Caco-2 (cell line): ENCODE measurements around the gene CACNA2D1. TPM values are rescaled to one million over a fixed set of nuclear protein-coding genes. Genes with fewer than 3 reads are reported as not detected.

ENCODE experiments used
- BruUV-seq: library from RNA; stranded (reverse); fragments of 400-500 nt; replicated peaks from 2 replicates; lab custom pipeline; 2021; lab: Mats Ljungman, UMichigan
- CTCF ChIA-PET: fragments of 300-600 bp; sonication (Branson Sonifier 250); formaldehyde crosslinking; loops from one replicate; lab custom pipeline; 2022; ENCODE audit warnings: antibody characterized with exemption; lab: Charles Lee
- POLR2A ChIA-PET: fragments of 300-600 bp; sonication (Branson Sonifier 250); formaldehyde crosslinking; loops from one replicate; lab custom pipeline; 2022; ENCODE audit warnings: antibody characterized with exemption; lab: Charles Lee
- DNase-seq, 2 experiments: peaks; one replicate each; pipeline versions ENCODE4 v3.0.0 to v3.0.0-alpha.2; 2020 to 2022
- H3K27me3 ChIP-seq: replicated peaks from 2 replicates; pipeline ENCODE4 v1.6.0; 2011; ENCODE audit warnings: low read length; ENCODE audit not compliant: control insufficient read depth, insufficient read depth
- H3K36me3 ChIP-seq: 2 replicates; pipeline ENCODE4 v1.5.1; 2011; ENCODE audit warnings: low read length; ENCODE audit not compliant: control insufficient read depth, insufficient read depth
- H3K4me1 ChIP-seq: fragments of 250-450 bp; sonication (Bioruptor Pico); 2 replicates; pipeline ENCODE4 v1.5.1; 2020; ENCODE audit warnings: mild to moderate bottlenecking
- H3K4me3 ChIP-seq: 2 replicates; pipeline ENCODE4 v1.5.1; 2011; ENCODE audit warnings: low read depth, mild to moderate bottlenecking, control low read depth, low read length
- H3K9me3 ChIP-seq: fragments of 250-450 bp; sonication (Bioruptor Pico); 2 replicates; pipeline ENCODE4 v1.5.1; 2020; ENCODE audit warnings: mild to moderate bottlenecking, moderate library complexity
- H3K27ac Mint-ChIP-seq: one replicate; pipeline ENCODE4 v1.8.0; 2022; ENCODE audit warnings: mixed read lengths; ENCODE audit not compliant: unreplicated experiment
- H3K27me3 Mint-ChIP-seq: one replicate; pipeline ENCODE4 v1.8.0; 2022; ENCODE audit warnings: mixed read lengths; ENCODE audit not compliant: insufficient read depth, unreplicated experiment
- H3K36me3 Mint-ChIP-seq: one replicate; pipeline ENCODE4 v1.8.0; 2022; ENCODE audit warnings: mild to moderate bottlenecking, mixed read lengths; ENCODE audit not compliant: insufficient read depth, unreplicated experiment
- H3K4me1 Mint-ChIP-seq: one replicate; pipeline ENCODE4 v1.8.0; 2022; ENCODE audit warnings: low read depth, mixed read lengths; ENCODE audit not compliant: unreplicated experiment
- H3K4me3 Mint-ChIP-seq: one replicate; pipeline ENCODE4 v1.8.0; 2022; ENCODE audit warnings: mild to moderate bottlenecking, moderate library complexity, mixed read lengths; ENCODE audit not compliant: unreplicated experiment
- H3K9me3 Mint-ChIP-seq: one replicate; pipeline ENCODE4 v1.8.0; 2022; ENCODE audit warnings: mixed read lengths; ENCODE audit not compliant: unreplicated experiment
- intact Hi-C: fragments of 100-400 bp; cut with micrococcal nuclease; formaldehyde crosslinking; loops from one replicate; pipeline ENCODE4 v1.10.0; 2022; ENCODE audit not compliant: unreplicated experiment
- total RNA-seq: library from RNA; stranded (reverse); gene quantifications from 2 replicates; pipeline ENCODE4 v1.2.3, GENCODE V29; 2022
- TF ChIP-seq, protein P1 (sequence below), 2 experiments: fragments of 200-600 bp in 1 of 2; IDR thresholded peaks; 1 replicate in 1 of 2; 2 replicates in 1 of 2; pipeline versions ENCODE4 v1.5.1 to v1.8.0; 2011 to 2022; ENCODE audit warnings: antibody characterized with exemption in 1 of 2, control low read depth in 1 of 2, inconsistent platforms in 1 of 2, low read depth in 1 of 2, low read length in 1 of 2, mild to moderate bottlenecking in 1 of 2, moderate library complexity in 1 of 2; ENCODE audit not compliant: insufficient read depth in 1 of 2, severe bottlenecking in 1 of 2, unreplicated experiment in 1 of 2

CACNA2D1 gene
- total RNA-seq, 1 experiment from 2014 or later = not detected

DNA sequence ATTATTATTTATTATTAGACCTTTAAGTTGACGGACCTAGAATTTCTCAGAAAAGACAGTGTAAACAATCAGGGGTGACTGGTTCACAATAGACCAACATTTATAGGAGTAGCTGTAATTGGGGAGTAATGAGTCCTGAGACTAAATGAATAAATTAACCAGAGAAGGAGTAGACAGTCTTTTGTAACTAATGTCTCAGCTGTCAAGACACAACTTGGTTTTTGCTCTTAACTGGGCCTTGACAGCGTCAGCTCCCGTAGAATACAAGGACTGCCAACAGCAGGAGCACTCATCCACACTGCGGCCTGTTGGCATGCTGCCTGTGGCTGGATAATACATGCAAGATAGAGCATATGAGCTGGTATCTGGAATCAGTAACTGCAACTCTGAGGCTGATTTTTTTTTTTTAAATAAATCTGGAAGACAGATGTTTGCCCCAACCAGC is 123.9 kb downstream of the CACNA2D1 start:
- Histone ChIP-seq H3K36me3 (no peaks in the 10 kb centered on the region), H3K9me3 (no peaks in the 10 kb centered on the region), H3K4me3 (no peak overlapping the region), H3K27me3 (no peaks in the 10 kb centered on the region), H3K4me1 (no peaks in the 10 kb centered on the region)
- peaks cover 3% of the 10 kb centered on the region for H3K27me3 Mint-ChIP-seq
- no peaks in the 10 kb centered on the region for H3K36me3 Mint-ChIP-seq
- POLR2A ChIA-PET = no interaction called here
- H3K27ac Mint-ChIP-seq = no peak overlapping the region
- intact Hi-C loops = no loop called here
- H3K9me3 Mint-ChIP-seq = no peaks in the 10 kb centered on the region
- H3K4me3 Mint-ChIP-seq = no peak overlapping the region
- no peak for DNase-seq
- TF ChIP-seq, protein P1, sequence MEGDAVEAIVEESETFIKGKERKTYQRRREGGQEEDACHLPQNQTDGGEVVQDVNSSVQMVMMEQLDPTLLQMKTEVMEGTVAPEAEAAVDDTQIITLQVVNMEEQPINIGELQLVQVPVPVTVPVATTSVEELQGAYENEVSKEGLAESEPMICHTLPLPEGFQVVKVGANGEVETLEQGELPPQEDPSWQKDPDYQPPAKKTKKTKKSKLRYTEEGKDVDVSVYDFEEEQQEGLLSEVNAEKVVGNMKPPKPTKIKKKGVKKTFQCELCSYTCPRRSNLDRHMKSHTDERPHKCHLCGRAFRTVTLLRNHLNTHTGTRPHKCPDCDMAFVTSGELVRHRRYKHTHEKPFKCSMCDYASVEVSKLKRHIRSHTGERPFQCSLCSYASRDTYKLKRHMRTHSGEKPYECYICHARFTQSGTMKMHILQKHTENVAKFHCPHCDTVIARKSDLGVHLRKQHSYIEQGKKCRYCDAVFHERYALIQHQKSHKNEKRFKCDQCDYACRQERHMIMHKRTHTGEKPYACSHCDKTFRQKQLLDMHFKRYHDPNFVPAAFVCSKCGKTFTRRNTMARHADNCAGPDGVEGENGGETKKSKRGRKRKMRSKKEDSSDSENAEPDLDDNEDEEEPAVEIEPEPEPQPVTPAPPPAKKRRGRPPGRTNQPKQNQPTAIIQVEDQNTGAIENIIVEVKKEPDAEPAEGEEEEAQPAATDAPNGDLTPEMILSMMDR (IDR thresholded peaks at IDR 0.05; ENCODE audit: insufficient read depth in 1 of 2, low read depth in 1 of 2, low read length in 1 of 2, severe bottlenecking in 1 of 2, unreplicated experiment in 1 of 2) = no peak
- no peaks in the 10 kb centered on the region for H3K4me1 Mint-ChIP-seq
- no TSS peak for BruUV-seq
- CTCF ChIA-PET = no interaction called here

DNA sequence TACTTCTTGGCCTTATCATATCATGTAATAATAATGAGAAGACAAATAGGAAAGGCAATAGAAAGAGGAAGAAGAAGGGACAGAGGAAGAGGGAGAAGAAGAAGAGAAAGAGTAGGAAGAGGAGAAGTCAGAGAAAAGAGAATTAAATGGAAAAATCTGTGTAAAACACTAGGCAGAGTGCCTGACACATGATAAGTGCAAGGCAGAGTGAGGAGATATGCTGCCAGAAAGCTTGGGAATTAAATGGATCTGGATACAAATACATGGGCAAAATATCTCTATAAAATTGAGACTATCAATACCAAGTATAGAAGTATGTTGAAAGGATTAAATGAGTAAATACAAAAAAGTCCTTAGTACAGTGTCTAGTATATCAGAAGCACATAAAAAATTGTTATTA is 124.8 kb downstream of the CACNA2D1 start:
- Mint-ChIP-seq H3K36me3 (no peaks in the 10 kb centered on the region), H3K9me3 (no peaks in the 10 kb centered on the region), H3K4me1 (no peaks in the 10 kb centered on the region), H3K27ac (no peak overlapping the region), H3K4me3 (no peak overlapping the region), H3K27me3 (peaks cover 2% of the 10 kb centered on the region)
- no peaks in the 10 kb centered on the region for H3K9me3 ChIP-seq
- no peak overlapping the region for H3K4me3 ChIP-seq
- ChIA-PET CTCF (no interaction called here), POLR2A (no interaction called here)
- no TSS peak for BruUV-seq
- H3K4me1 ChIP-seq = no peaks in the 10 kb centered on the region
- TF ChIP-seq, protein P1 (IDR thresholded peaks at IDR 0.05; ENCODE audit: insufficient read depth in 1 of 2, low read depth in 1 of 2, low read length in 1 of 2, severe bottlenecking in 1 of 2, unreplicated experiment in 1 of 2) = no peak
- DNase-seq = no peak
- no peaks in the 10 kb centered on the region for H3K27me3 ChIP-seq
- intact Hi-C loops = no loop called here
- no peaks in the 10 kb centered on the region for H3K36me3 ChIP-seq

DNA sequence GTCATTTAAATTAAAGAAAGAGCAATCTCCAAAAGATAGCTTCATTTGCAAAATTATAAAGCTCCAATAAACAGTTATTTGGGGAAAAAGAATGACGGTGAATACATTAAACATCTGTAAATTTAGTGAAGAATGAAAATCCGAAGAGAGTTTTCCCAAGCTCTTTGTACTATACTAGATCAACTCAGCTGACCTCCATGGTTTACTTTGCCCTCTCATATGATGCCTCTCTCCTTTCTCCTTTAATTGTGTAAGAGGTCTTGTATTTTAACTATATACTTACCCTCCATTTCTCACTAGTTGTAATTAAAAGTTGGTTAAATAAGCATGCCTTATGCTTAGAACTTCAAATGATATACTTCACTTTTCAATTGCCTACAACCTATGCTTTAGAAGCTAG is 125.8 kb downstream of the CACNA2D1 start:
- H3K36me3 Mint-ChIP-seq = no peaks in the 10 kb centered on the region
- TF ChIP-seq, protein P1 (IDR thresholded peaks at IDR 0.05; ENCODE audit: insufficient read depth in 1 of 2, low read depth in 1 of 2, low read length in 1 of 2, severe bottlenecking in 1 of 2, unreplicated experiment in 1 of 2) = no peak
- no TSS peak for BruUV-seq
- no peaks in the 10 kb centered on the region for H3K4me1 ChIP-seq
- H3K9me3 ChIP-seq = no peaks in the 10 kb centered on the region
- H3K4me3 Mint-ChIP-seq = no peak overlapping the region
- H3K27me3 Mint-ChIP-seq = no peaks in the 10 kb centered on the region
- no peaks in the 10 kb centered on the region for H3K36me3 ChIP-seq
- H3K9me3 Mint-ChIP-seq = no peaks in the 10 kb centered on the region
- intact Hi-C loops = no loop called here
- ChIA-PET POLR2A (no interaction called here), CTCF (no interaction called here)
- H3K27ac Mint-ChIP-seq = no peak overlapping the region
- no peaks in the 10 kb centered on the region for H3K4me1 Mint-ChIP-seq
- DNase-seq = no peak
- no peaks in the 10 kb centered on the region for H3K27me3 ChIP-seq
- no peak overlapping the region for H3K4me3 ChIP-seq
